HepG2 (cell line): ENCODE measurements around the gene UBQLN1. TPM values are rescaled to one million over a fixed set of nuclear protein-coding genes. Genes with fewer than 3 reads are reported as not detected.

Experiments used
- HDAC2 ChIP-seq: sonication (generic); formaldehyde crosslinking; IDR thresholded peaks from 2 replicates; pipeline ENCODE4 v1.4.0; 2020; ENCODE audit warnings: missing genetic modification reagents
- HNF4A ChIP-seq: sonication (generic); formaldehyde crosslinking; IDR thresholded peaks from 2 replicates; pipeline ENCODE4 v1.4.0; 2020; ENCODE audit warnings: missing genetic modification reagents
- HNRNPUL1 ChIP-seq: fragments of 200-400 bp; formaldehyde crosslinking; IDR thresholded peaks from 2 replicates; pipeline ENCODE4 v1.6.1; 2017; ENCODE audit warnings: low read depth, mild to moderate bottlenecking, low read length, moderate library complexity
- JUND ChIP-seq: sonication (generic); formaldehyde crosslinking; IDR thresholded peaks from 2 replicates; pipeline ENCODE4 v1.8.0; 2022; ENCODE audit warnings: mild to moderate bottlenecking, missing genetic modification reagents
- KDM3A ChIP-seq: IDR thresholded peaks from 2 replicates; pipeline ENCODE4 v1.6.1; 2018; ENCODE audit warnings: low read depth, missing compliant biosample characterization
- LCORL ChIP-seq, 2 experiments: fragments of 450-650 bp in 1 of 2; sonication (generic) in 1 of 2; formaldehyde crosslinking in 1 of 2; IDR thresholded peaks; 2 replicates each; pipeline versions ENCODE4 v1.5.0 to v1.6.1; 2017 to 2020; ENCODE audit warnings: antibody characterized with exemption in 1 of 2, missing genetic modification reagents in 1 of 2
- MED13 ChIP-seq: sonication (generic); formaldehyde crosslinking; IDR thresholded peaks from 2 replicates; pipeline ENCODE4 v1.5.0; 2020; ENCODE audit warnings: missing genetic modification reagents
- MED8 ChIP-seq: sonication (generic); formaldehyde crosslinking; IDR thresholded peaks from 2 replicates; pipeline ENCODE4 v1.8.1; 2023; ENCODE audit warnings: mild to moderate bottlenecking, missing genetic modification reagents; ENCODE audit not compliant: insufficient replicate concordance
- NFE2L2 ChIP-seq: fragments of 150-350 bp; IDR thresholded peaks from 2 replicates; pipeline ENCODE4 v1.6.1; 2014; ENCODE audit warnings: low read length
- PHF8 ChIP-seq: sonication (generic); formaldehyde crosslinking; IDR thresholded peaks from 2 replicates; pipeline ENCODE4 v1.5.0; 2020; ENCODE audit warnings: missing genetic modification reagents
- SOX6 ChIP-seq, 2 experiments: fragments of 450-650 bp in 1 of 2; sonication (generic) in 1 of 2; formaldehyde crosslinking in 1 of 2; IDR thresholded peaks; 2 replicates each; pipeline versions ENCODE4 v1.4.0 to v1.6.1; 2017 to 2020; ENCODE audit warnings: antibody characterized with exemption in 1 of 2, mild to moderate bottlenecking in 1 of 2, missing genetic modification reagents in 1 of 2
- SP140L ChIP-seq: sonication (generic); formaldehyde crosslinking; IDR thresholded peaks from 2 replicates; pipeline ENCODE4 v1.4.0; 2020; ENCODE audit warnings: missing genetic modification reagents, borderline replicate concordance
- ZBTB14 ChIP-seq: sonication (generic); formaldehyde crosslinking; IDR thresholded peaks from 2 replicates; pipeline ENCODE4 v1.4.0; 2020; ENCODE audit warnings: missing genetic modification reagents
- ZMYM4 ChIP-seq: sonication (generic); formaldehyde crosslinking; IDR thresholded peaks from 2 replicates; pipeline ENCODE4 v1.8.1; 2023; ENCODE audit warnings: mild to moderate bottlenecking, missing genetic modification reagents
- ZNF274 ChIP-seq: sonication (generic); formaldehyde crosslinking; IDR thresholded peaks from 2 replicates; pipeline ENCODE4 v1.5.1; 2020; ENCODE audit warnings: mild to moderate bottlenecking, missing genetic modification reagents
- ZNF468 ChIP-seq: sonication (generic); formaldehyde crosslinking; IDR thresholded peaks from 2 replicates; pipeline ENCODE4 v1.8.0; 2022; ENCODE audit warnings: mild to moderate bottlenecking, moderate library complexity, missing genetic modification reagents
- ZNF652 ChIP-seq: IDR thresholded peaks from 2 replicates; pipeline ENCODE4 v1.6.1; 2016; ENCODE audit warnings: low read depth, borderline replicate concordance
- ZNF780A ChIP-seq: sonication (generic); formaldehyde crosslinking; IDR thresholded peaks from 2 replicates; pipeline ENCODE4 v1.8.0; 2022; ENCODE audit warnings: mild to moderate bottlenecking, missing genetic modification reagents, moderate library complexity
- ZSCAN21 ChIP-seq: sonication (generic); formaldehyde crosslinking; IDR thresholded peaks from 2 replicates; pipeline ENCODE4 v1.8.0; 2022; ENCODE audit warnings: mild to moderate bottlenecking, missing genetic modification reagents, moderate library complexity, borderline replicate concordance
- polyA plus RNA-seq, 8 experiments: library from polyadenylated mRNA; depleted of rRNA in 3 of 8; stranded (reverse) in 7 of 8; unstranded in 1 of 8; fragments of >200 nt; fragmentation: Illumina TruSeq in 4 of 8; extraction: Trizol in 4 of 8; gene quantifications; 2 replicates each; pipeline versions ENCODE4 v1.2.1 to v1.2.3, GENCODE V29; 2011 to 2016; ENCODE audit warnings: low read depth in 4 of 8, missing spikeins in 1 of 8, mixed read lengths in 1 of 8; ENCODE audit not compliant: insufficient read depth in 1 of 8
- total RNA-seq, 5 experiments: library from RNA; depleted of rRNA; stranded (reverse); fragments of >200 nt; fragmentation: Illumina TruSeq; extraction: Trizol; gene quantifications; 2 replicates each; pipeline ENCODE4 v1.2.3, GENCODE V29; 2016; ENCODE audit warnings: low read depth in 1 of 5
- TF ChIP-seq, protein P1 (sequence below): sonication (generic); formaldehyde crosslinking; IDR thresholded peaks from 2 replicates; pipeline ENCODE4 v1.4.0; 2020; ENCODE audit warnings: missing genetic modification reagents, borderline replicate concordance
- TF ChIP-seq, protein P2 (sequence below): sonication (generic); formaldehyde crosslinking; IDR thresholded peaks from 2 replicates; pipeline ENCODE4 v1.8.1; 2023; ENCODE audit warnings: mild to moderate bottlenecking, moderate library complexity, missing genetic modification reagents
- TF ChIP-seq, protein P3 (sequence below): sonication (generic); formaldehyde crosslinking; IDR thresholded peaks from 2 replicates; pipeline ENCODE4 v1.8.1; 2023; ENCODE audit warnings: mild to moderate bottlenecking, missing genetic modification reagents

Gene UBQLN1
- total and polyA plus RNA-seq, 2 of the 13 experiments (the other 11 are each of a cell fraction or from before 2014, with no cell fraction given), result 78.1 to 83.8 TPM

DNA sequence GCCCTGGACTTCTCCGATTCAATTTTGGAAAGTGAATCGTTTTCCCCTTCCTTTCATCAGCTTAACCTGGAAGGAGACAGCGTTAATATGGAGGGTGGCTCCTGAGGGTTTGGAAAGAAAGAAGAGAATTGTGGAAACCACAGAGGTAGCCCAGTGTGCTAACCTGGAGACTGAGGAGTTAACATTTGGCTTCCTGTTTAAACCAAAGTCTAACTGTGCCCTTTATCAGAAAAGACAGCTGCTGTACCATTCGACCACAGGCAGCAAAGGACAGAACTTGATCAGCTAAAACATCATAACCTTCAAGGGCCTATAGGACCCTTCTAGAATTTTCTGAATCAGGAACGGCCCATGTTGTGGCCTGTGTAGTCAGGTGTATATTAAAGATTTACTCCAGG lies 84.1 kb downstream of the UBQLN1 start (continued):
- TF ChIP-seq, protein P1, sequence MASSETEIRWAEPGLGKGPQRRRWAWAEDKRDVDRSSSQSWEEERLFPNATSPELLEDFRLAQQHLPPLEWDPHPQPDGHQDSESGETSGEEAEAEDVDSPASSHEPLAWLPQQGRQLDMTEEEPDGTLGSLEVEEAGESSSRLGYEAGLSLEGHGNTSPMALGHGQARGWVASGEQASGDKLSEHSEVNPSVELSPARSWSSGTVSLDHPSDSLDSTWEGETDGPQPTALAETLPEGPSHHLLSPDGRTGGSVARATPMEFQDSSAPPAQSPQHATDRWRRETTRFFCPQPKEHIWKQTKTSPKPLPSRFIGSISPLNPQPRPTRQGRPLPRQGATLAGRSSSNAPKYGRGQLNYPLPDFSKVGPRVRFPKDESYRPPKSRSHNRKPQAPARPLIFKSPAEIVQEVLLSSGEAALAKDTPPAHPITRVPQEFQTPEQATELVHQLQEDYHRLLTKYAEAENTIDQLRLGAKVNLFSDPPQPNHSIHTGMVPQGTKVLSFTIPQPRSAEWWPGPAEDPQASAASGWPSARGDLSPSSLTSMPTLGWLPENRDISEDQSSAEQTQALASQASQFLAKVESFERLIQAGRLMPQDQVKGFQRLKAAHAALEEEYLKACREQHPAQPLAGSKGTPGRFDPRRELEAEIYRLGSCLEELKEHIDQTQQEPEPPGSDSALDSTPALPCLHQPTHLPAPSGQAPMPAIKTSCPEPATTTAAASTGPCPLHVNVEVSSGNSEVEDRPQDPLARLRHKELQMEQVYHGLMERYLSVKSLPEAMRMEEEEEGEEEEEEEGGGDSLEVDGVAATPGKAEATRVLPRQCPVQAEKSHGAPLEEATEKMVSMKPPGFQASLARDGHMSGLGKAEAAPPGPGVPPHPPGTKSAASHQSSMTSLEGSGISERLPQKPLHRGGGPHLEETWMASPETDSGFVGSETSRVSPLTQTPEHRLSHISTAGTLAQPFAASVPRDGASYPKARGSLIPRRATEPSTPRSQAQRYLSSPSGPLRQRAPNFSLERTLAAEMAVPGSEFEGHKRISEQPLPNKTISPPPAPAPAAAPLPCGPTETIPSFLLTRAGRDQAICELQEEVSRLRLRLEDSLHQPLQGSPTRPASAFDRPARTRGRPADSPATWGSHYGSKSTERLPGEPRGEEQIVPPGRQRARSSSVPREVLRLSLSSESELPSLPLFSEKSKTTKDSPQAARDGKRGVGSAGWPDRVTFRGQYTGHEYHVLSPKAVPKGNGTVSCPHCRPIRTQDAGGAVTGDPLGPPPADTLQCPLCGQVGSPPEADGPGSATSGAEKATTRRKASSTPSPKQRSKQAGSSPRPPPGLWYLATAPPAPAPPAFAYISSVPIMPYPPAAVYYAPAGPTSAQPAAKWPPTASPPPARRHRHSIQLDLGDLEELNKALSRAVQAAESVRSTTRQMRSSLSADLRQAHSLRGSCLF (CRISPR knock-in tag), result no peak
- TF ChIP-seq, protein P2, sequence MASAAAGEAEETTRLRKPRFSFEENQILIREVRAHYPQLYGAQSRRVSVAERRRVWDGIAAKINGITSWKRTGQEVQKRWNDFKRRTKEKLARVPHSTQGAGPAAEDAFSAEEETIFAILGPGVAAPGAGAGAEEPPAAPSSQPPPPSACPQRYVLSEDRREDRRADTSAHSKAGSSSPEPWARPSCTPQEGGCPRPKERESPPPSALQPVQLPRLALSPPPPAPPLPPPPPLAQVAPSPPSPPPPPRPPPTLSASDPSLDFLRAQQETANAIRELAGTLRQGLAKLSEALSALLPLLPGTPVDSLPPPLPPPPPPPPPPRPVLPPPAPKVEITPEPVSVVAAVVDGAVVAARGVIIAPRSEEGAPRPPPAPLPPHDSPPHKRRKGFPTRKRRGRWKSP, result no peak
- TF ChIP-seq SOX6 (IDR thresholded peaks at IDR 0.05) (no peak), SOX6 (CRISPR knock-in tag; IDR thresholded peaks at IDR 0.05) (no peak), ZBTB14 (CRISPR knock-in tag) (no peak), ZSCAN21 (no peak), LCORL (IDR thresholded peaks at IDR 0.05) (no peak), LCORL (CRISPR knock-in tag; IDR thresholded peaks at IDR 0.05) (0 out of 2 replicates have a peak, but pooled peaks have one; percentile 46), PHF8 (CRISPR knock-in tag) (no peak), HDAC2 (CRISPR knock-in tag) (no peak), ZMYM4 (CRISPR knock-in tag) (0 out of 2 replicates have a peak, but pooled peaks have one; percentile 10), HNF4A (CRISPR knock-in tag) (peak; percentile 63; the same call in 1 of the 2 replicates), MED8 (no peak), JUND (CRISPR knock-in tag) (no peak), SP140L (CRISPR knock-in tag) (no peak), NFE2L2 (no peak), ZNF274 (CRISPR knock-in tag) (no peak), KDM3A (CRISPR knock-in tag) (no peak), ZNF468 (CRISPR knock-in tag) (no peak), ZNF652 (CRISPR knock-in tag) (peak; percentile 96), ZNF780A (CRISPR knock-in tag) (no peak), HNRNPUL1 (no peak), MED13 (CRISPR knock-in tag) (no peak)
- TF ChIP-seq, protein P3, sequence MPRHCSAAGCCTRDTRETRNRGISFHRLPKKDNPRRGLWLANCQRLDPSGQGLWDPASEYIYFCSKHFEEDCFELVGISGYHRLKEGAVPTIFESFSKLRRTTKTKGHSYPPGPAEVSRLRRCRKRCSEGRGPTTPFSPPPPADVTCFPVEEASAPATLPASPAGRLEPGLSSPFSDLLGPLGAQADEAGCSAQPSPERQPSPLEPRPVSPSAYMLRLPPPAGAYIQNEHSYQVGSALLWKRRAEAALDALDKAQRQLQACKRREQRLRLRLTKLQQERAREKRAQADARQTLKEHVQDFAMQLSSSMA (CRISPR knock-in tag), result no peak
